Adipocyte (in vitro differentiated cells): ENCODE data around the gene DEUP1.
"Not testable (repeated sequence)": the region's sequence is repeated elsewhere in the genome, so short reads cannot be mapped to it uniquely, and the experiment has no call there.

Experiments
- DNase-seq: peaks from one replicate; pipeline ENCODE4 v3.0.0-alpha.2; 2015; ENCODE audit warnings: low read depth
- H3K27me3 ChIP-seq: replicated peaks from 2 replicates; pipeline ENCODE4 v1.7.0; 2013; ENCODE audit warnings: mild to moderate bottlenecking, low read length, moderate library complexity; ENCODE audit not compliant: control insufficient read depth, insufficient read depth
- H3K36me3 ChIP-seq: 2 replicates; pipeline ENCODE4 v1.7.0; 2013; ENCODE audit warnings: low read length, mild to moderate bottlenecking, moderate library complexity; ENCODE audit not compliant: control insufficient read depth, insufficient read depth, severe bottlenecking
- H3K4me1 ChIP-seq: 2 replicates; pipeline ENCODE4 v1.7.0; 2013; ENCODE audit warnings: mild to moderate bottlenecking, low read length, moderate library complexity; ENCODE audit not compliant: control insufficient read depth, insufficient read depth
- H3K4me3 ChIP-seq: 2 replicates; pipeline ENCODE4 v1.7.0; 2013; ENCODE audit warnings: mild to moderate bottlenecking, low read length, moderate library complexity
- H3K9ac ChIP-seq: 2 replicates; pipeline ENCODE4 v1.7.0; 2013; ENCODE audit warnings: mild to moderate bottlenecking, low read length, moderate library complexity
- H3K9me3 ChIP-seq: 2 replicates; pipeline ENCODE4 v1.7.0; 2013; ENCODE audit warnings: mild to moderate bottlenecking, low read length, moderate library complexity; ENCODE audit not compliant: control insufficient read depth

The DEUP1 gene, protein sequence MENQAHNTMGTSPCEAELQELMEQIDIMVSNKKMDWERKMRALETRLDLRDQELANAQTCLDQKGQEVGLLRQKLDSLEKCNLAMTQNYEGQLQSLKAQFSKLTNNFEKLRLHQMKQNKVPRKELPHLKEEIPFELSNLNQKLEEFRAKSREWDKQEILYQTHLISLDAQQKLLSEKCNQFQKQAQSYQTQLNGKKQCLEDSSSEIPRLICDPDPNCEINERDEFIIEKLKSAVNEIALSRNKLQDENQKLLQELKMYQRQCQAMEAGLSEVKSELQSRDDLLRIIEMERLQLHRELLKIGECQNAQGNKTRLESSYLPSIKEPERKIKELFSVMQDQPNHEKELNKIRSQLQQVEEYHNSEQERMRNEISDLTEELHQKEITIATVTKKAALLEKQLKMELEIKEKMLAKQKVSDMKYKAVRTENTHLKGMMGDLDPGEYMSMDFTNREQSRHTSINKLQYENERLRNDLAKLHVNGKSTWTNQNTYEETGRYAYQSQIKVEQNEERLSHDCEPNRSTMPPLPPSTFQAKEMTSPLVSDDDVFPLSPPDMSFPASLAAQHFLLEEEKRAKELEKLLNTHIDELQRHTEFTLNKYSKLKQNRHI

DNA sequence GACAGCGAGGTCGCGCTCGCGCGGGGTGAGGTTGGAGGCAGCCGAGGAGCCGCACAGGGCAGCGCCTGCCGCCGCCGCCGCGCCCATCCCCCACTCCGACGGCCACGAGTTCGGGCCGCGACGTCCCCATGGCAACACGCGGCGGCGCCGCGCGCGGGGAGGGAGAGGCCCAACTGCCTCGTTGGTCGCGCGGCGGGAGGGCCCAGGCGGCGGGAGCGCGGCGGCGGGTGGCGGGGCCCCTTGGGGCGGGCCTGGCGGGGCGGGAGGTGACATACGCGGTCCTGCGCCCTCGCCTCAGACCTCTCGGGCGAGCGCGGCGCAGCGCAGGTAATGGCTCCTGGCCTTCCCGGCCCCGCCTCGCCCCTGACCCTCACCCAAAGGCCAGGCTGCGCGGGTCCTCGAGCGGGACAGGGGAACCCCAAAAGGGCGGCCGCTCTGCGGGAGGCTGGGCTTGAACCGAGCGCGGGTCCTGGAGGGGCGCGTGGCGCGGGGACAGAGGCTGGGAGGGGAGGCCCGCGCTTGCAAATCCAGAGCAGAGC, at the start of gene DEUP1:
DEUP1 (plus strand) TSS at position 297 of the 539 bp plus-strand sequence. CDS start 1,518 bp downstream, outside the sequence.
- no peaks in the 10 kb centered on the region for H3K36me3 ChIP-seq
- H3K27me3 ChIP-seq, result peaks cover 17% of the 10 kb centered on the region
- peaks cover 5% of the 10 kb centered on the region for H3K4me1 ChIP-seq
- H3K9me3 ChIP-seq, result no peaks in the 10 kb centered on the region
- peak within 1 kb of the TSS; percentile 10 for H3K9ac ChIP-seq
- DNase-seq, result peak; percentile 11
- peak within 1 kb of the TSS; percentile 70 for H3K4me3 ChIP-seq

DNA sequence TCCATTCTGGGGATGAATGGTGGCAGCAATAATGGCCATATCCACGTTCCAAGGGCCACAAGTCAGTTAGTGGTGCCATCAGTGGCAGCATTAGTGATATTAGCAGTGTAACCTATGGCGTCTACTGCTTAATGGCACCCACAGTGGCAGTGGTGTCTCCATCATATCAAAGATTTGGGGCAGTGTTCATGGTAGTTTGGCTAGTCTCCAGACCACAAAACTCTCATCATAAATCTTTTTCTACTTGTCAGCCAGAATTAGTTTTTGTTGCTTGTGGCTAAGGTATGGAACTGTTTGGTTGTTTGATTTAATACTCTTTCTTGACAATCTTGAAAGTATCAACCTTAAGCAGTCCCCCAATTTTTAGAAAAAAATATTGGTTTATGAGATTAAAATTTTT, 45.1 kb upstream of the DEUP1 start:
- Histone ChIP-seq H3K27me3 (no peaks in the 10 kb centered on the region), H3K4me1 (no peaks in the 10 kb centered on the region), H3K4me3 (no peak overlapping the region), H3K9me3 (no peaks in the 10 kb centered on the region), H3K9ac (no peak overlapping the region), H3K36me3 (no peaks in the 10 kb centered on the region)
- DNase-seq, result no peak

DNA sequence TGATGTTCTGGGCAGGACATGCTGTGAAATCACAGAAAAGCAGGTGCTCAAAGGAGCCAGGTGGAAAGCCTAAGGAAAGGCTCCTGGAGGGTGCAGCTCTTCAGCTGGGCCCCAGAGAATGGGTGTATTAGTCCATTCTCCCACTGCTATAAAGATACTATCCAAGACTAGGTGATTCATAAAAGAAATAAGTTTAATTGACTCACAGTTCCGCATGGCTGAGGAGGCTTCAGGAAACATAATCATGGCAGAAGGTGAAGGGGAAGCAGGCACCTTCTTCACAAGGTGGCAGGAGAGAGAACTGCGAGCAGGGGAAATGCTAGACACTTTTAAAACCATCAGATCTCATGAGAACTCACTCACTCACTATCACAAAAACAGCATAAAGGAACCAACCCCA, 43.1 kb upstream of the DEUP1 start:
- no peaks in the 10 kb centered on the region for H3K27me3 ChIP-seq
- H3K4me1 ChIP-seq, result no peaks in the 10 kb centered on the region
- H3K36me3 ChIP-seq, result no peaks in the 10 kb centered on the region
- no peak overlapping the region for H3K9ac ChIP-seq
- H3K9me3 ChIP-seq, result no peaks in the 10 kb centered on the region
- no peak for DNase-seq
- H3K4me3 ChIP-seq, result no peak overlapping the region

DNA sequence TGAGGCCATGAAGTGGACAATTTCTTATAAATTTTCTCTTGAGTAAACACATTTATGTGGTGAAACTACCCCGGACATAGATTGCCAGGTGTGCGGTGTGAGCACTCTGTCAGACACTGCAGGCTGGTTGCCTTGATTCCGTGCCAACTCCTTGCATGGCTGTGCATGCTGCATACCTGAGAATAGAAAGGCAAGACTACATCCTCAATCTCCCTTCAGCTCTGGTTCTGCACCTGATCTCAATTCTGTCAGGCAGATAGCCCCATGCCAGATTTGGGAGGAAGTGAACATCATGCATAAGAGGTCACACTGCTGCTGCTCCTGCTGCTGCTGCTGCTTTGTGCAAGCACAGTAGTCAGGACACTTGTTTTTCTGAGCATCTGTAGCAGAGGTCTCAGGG, 42.5 kb upstream of the DEUP1 start:
- Histone ChIP-seq H3K9ac (no peak overlapping the region), H3K4me1 (no peaks in the 10 kb centered on the region), H3K4me3 (no peak overlapping the region), H3K27me3 (no peaks in the 10 kb centered on the region), H3K9me3 (no peaks in the 10 kb centered on the region), H3K36me3 (no peaks in the 10 kb centered on the region)
- no peak for DNase-seq

DNA sequence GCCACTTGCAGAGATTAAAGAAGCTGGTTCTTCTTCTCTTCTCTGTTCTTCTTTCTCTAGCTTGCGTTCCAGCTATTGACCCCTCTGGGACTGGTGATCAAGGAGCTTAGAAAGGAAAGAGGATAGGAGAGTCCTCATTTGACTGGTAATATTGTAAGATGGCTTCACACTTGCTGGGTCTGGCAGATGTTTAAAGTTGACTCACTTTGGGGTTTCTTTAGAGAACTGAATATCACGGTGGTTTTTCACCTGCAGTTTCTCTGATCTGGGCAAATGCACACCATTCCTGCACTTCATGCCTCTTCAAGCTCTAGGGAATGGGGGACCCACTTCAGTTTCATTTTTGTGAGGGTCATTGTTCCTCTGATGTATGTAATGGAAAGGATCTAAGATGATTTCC, 41.8 kb upstream of the DEUP1 start:
- DNase-seq, result no peak
- no peaks in the 10 kb centered on the region for H3K4me1 ChIP-seq
- H3K9me3 ChIP-seq, result no peaks in the 10 kb centered on the region
- H3K9ac ChIP-seq, result no peak overlapping the region
- no peak overlapping the region for H3K4me3 ChIP-seq
- no peaks in the 10 kb centered on the region for H3K36me3 ChIP-seq
- H3K27me3 ChIP-seq, result no peaks in the 10 kb centered on the region

DNA sequence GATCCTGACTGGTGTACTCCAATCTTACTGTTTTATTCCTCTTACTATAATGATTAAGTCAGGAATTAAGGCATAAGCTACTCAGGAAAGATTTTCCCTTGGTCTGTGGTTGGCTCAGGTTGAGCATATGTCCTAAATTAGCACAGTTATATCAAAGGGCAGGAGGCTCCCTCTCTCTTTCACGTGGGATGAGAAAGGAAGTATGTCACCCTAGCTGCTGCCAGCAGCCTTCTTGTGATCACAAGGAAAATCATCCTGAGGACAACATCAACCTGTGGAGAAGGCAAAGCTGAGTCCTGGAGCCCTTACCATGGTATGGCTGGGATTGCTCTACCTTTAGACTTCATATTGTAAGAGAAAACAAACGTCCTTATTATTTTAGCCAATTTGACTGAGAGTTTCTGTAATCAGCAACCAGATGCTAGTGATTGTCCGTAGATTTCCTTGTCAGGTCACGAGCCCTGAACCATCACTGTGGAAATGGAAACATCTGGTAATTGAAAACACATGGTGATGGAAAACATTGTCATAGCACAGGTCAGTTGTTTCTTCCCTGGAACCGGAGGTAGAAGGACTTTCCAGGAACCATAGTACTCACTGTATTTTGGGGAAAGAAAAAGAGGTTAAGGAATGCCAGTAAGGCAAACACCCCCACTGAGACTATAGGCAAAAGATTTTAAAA, 40.6 kb upstream of the DEUP1 start:
- Histone ChIP-seq H3K9ac (no peak overlapping the region), H3K36me3 (no peaks in the 10 kb centered on the region), H3K9me3 (no peaks in the 10 kb centered on the region), H3K27me3 (no peaks in the 10 kb centered on the region), H3K4me3 (no peak overlapping the region), H3K4me1 (no peaks in the 10 kb centered on the region)
- DNase-seq, result no peak

DNA sequence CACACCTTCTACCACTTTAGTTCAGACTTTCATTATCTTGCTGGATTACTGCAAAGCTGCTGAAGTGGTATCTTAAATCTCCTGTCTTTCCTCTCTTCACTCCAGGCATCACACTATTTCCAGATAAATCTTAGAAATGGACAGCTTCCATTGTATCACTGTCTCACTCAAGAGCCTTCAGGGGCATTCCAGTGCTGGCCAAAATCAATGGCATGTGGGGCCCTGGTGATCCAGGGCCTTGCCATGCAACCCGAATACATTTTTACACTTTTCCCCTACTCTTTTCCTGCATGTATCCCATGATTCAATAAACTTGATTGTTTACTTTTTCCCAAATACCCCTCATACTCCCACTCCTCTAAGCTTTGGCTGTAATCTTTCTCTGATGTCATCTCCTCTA, 39.4 kb upstream of the DEUP1 start:
- no peaks in the 10 kb centered on the region for H3K36me3 ChIP-seq
- H3K27me3 ChIP-seq, result no peaks in the 10 kb centered on the region

DNA sequence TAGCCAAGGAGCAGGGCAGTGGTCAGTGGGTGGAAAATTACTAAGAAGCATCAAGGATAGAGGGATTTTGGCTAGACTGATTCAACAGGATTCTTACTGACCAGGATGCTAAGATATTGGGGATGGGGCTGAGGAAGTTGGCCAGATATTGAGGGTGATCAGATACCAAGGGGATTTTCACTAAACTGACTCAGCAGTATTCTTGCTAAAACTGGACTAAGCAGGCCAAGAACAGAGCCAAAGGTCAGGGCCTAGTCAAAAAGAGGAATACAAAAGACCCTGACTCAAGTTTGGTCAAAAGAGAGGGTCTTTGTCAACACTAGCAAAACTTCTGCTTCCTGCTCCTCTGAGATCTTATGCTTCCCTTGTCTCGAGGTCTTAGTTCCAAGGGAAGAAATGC, 38.6 kb upstream of the DEUP1 start:
- H3K9ac ChIP-seq, result no peak overlapping the region
- H3K27me3 ChIP-seq, result no peaks in the 10 kb centered on the region
- DNase-seq, result no peak
- no peaks in the 10 kb centered on the region for H3K9me3 ChIP-seq
- no peaks in the 10 kb centered on the region for H3K4me1 ChIP-seq
- H3K4me3 ChIP-seq, result no peak overlapping the region
- no peaks in the 10 kb centered on the region for H3K36me3 ChIP-seq

More for the DNA sequence above, 39.4 kb upstream of the DEUP1 start:
- Histone ChIP-seq H3K4me3 (no peak overlapping the region), H3K9ac (no peak overlapping the region), H3K4me1 (no peaks in the 10 kb centered on the region), H3K9me3 (no peaks in the 10 kb centered on the region)
- no peak for DNase-seq

DNA sequence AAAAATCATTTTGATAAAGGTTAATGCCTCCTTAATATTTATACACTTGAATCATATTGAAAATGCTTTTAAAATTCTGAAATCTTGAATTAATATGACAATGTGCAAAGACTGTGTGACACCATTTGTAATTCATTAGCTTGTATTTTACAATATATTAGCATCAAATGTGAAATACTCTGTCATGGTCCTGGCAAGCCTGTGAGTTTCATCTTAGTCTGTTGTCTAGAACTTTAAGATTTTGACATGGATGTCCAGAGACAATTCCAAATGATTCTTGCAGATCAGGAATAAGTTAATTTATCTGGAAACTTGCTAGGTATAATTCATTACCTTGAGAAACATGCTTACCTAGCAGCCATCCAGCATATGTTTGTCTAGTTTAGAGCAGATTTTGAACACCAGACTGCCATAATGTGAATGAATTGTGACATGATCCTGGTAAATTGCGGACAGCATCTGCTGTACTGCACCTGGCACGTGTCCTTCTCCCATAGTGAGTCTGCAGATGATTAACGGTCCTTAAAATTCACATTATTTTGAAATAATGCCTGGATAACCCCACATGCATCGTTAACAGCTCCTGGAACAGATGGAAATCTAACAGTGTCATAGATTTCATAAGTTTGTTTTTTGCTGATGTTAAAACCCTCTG, 34.5 kb upstream of the DEUP1 start:
- no peak for DNase-seq
- Histone ChIP-seq H3K4me1 (no peaks in the 10 kb centered on the region), H3K4me3 (no peak overlapping the region), H3K9me3 (no peaks in the 10 kb centered on the region), H3K36me3 (no peaks in the 10 kb centered on the region), H3K27me3 (no peaks in the 10 kb centered on the region), H3K9ac (no peak overlapping the region)

DNA sequence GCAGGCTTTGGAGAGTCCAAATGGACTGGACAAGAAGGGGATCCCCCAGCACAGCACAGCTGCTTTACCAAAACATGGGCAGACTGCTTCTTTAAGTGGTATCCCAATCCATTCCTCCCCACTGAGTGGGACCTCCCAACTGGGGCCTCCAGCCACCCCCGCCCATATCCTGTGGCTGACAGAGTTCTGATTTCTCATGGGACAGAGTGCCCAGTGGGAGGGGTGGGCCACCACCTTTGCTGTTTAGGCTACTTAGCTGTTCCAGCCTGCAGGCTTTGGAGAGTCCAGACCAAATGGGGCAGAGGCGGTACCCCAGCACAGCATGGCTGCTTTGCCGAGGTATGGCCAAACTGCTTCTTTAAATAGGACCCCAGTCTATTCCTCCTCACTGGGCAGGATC, 26.9 kb upstream of the DEUP1 start:
- Histone ChIP-seq H3K27me3 (no peaks in the 10 kb centered on the region), H3K4me1 (no peaks in the 10 kb centered on the region), H3K9ac (no peak overlapping the region), H3K9me3 (peaks cover 9% of the 10 kb centered on the region), H3K36me3 (no peaks in the 10 kb centered on the region), H3K4me3 (no peak overlapping the region)
- DNase-seq, result no peak

DNA sequence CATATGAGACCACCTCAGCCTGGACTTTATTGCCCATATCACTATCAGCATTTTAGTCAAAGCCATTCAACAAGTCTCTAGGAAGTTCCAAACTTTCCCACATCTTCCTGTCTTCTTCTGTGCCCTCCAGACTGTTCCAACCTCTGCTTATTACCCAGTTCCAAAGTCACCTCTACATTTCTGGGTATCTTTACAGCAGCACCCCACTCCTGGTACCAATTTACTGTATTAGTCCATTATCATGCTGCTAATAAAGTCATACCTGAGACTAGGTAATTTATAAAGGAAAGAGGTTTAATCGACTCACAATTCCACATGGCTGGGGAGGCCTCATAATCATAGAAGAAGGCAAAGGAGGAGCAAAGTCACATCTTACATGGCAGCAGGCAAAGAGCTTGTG, 16.1 kb upstream of the DEUP1 start:
- not testable (repeated sequence) for H3K36me3 ChIP-seq, H3K4me3 ChIP-seq, DNase-seq, H3K27me3 ChIP-seq, H3K4me1 ChIP-seq, H3K9ac ChIP-seq
- H3K9me3 ChIP-seq, result peaks cover 34% of the 10 kb centered on the region
